ENCODE data around the gene HSDL2.

GRCh38 chr9:112384690-112385089 lies 4.8 kb downstream of the HSDL2 start:
- no peak for TF ChIP-seq CTCF (IDR thresholded peaks at IDR 0.05)
- no peak for TF ChIP-seq TAF1 (IDR thresholded peaks at IDR 0.05; ENCODE audit: borderline replicate concordance, low read depth, low read length)
- TF ChIP-seq TCF12 (IDR thresholded peaks at IDR 0.05), result no peak
- TF ChIP-seq FOXM1 (IDR thresholded peaks at IDR 0.05; ENCODE audit: low read depth), result no peak
- TF ChIP-seq MAX (IDR thresholded peaks at IDR 0.05; ENCODE audit: low read depth), result no peak
- no peak for TF ChIP-seq EP300 (IDR thresholded peaks at IDR 0.05; ENCODE audit: borderline replicate concordance in 1 of 2, low read depth in 1 of 2, low read length in 1 of 2)
- no peak for TF ChIP-seq CHD2 (IDR thresholded peaks at IDR 0.05; ENCODE audit: low read length, partially characterized antibody)
- no peak for TF ChIP-seq FOXJ3 (CRISPR knock-in tag; IDR thresholded peaks at IDR 0.05)
- TF ChIP-seq JUND (IDR thresholded peaks at IDR 0.05), result no peak
- no peak for TF ChIP-seq GABPA (IDR thresholded peaks at IDR 0.05; ENCODE audit: low read depth)
